HCT116 (cell line): ENCODE measurements around the gene FAM110A. TPM values are rescaled to one million over a fixed set of nuclear protein-coding genes. Genes with fewer than 3 reads are reported as not detected.

Experiments
- ATF3 ChIP-seq: IDR thresholded peaks from 2 replicates; pipeline ENCODE4 v1.6.1; 2012
- CBX3 ChIP-seq: IDR thresholded peaks from 2 replicates; pipeline ENCODE4 v1.6.1; 2012; ENCODE audit warnings: low read depth
- EGR1 ChIP-seq: IDR thresholded peaks from 2 replicates; pipeline ENCODE4 v1.6.1; 2012; ENCODE audit warnings: low read depth
- EZH2 ChIP-seq: fragments of 200-600 bp; sonication (generic); IDR thresholded peaks from 2 replicates; pipeline ENCODE4 v1.6.1; 2017; ENCODE audit warnings: antibody characterized with exemption, mixed run types
- JUND ChIP-seq: IDR thresholded peaks from 2 replicates; pipeline ENCODE4 v1.6.1; 2012
- POLR2AphosphoS5 ChIP-seq: IDR thresholded peaks from 2 replicates; pipeline ENCODE4 v1.6.1; 2011; ENCODE audit warnings: mild to moderate bottlenecking, low read depth, low read length, moderate library complexity
- RAD21 ChIP-seq: IDR thresholded peaks from 2 replicates; pipeline ENCODE4 v1.6.1; 2012; ENCODE audit warnings: low read depth, mild to moderate bottlenecking
- REST ChIP-seq: IDR thresholded peaks from 2 replicates; pipeline ENCODE4 v1.6.1; 2012; ENCODE audit warnings: low read depth
- SIN3A ChIP-seq: IDR thresholded peaks from 2 replicates; pipeline ENCODE4 v1.6.1; 2012; ENCODE audit warnings: low read depth
- SP1 ChIP-seq: IDR thresholded peaks from 2 replicates; pipeline ENCODE4 v1.6.1; 2012; ENCODE audit warnings: low read depth
- SRF ChIP-seq: IDR thresholded peaks from 2 replicates; pipeline ENCODE4 v1.6.1; 2012; ENCODE audit warnings: low read depth
- TCF7L2 ChIP-seq: IDR thresholded peaks from 2 replicates; pipeline ENCODE4 v1.7.0; 2011; ENCODE audit warnings: borderline replicate concordance, inconsistent platforms; ENCODE audit not compliant: insufficient read depth, insufficient read length; ENCODE audit errors: extremely low read depth
- ZBTB33 ChIP-seq: IDR thresholded peaks from 2 replicates; pipeline ENCODE4 v1.6.1; 2011; ENCODE audit warnings: mild to moderate bottlenecking, low read length, moderate library complexity; ENCODE audit not compliant: insufficient replicate concordance; ENCODE audit errors: extremely low read depth
- ZFX ChIP-seq: fragments of 450-650 bp; IDR thresholded peaks from 2 replicates; pipeline ENCODE4 v1.6.1; 2017
- total RNA-seq: library from RNA; stranded (reverse); gene quantifications from one replicate; pipeline ENCODE4 v1.2.1, GENCODE V29; 2021; ENCODE audit not compliant: unreplicated experiment

FAM110A gene
- total RNA-seq, 1 experiment from 2014 or later = 26.4 TPM

DNA sequence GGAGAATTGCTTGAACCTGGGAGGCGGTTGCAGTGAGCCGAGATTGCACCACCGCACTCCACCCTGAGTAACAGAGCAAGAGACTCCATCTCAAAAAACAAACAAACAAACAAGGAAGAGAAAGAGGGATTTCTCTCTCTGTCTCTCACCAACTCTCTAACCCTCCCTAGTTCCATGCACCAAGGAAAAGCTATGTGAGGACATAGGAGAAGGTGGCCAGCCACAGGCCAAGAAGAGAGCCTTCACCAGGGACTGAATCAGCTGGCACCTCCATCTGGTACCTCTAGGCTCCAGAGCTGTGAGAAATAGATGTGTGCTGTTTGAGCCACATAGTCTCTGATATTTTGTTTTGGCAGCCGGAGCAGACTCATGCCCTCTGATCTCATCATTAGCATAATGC is 9.0 kb upstream of the FAM110A start (continued):
- TF ChIP-seq REST (no peak), CBX3 (no peak), SRF (no peak), ATF3 (no peak), ZBTB33 (no peak), EGR1 (no peak), SP1 (no peak), TCF7L2 (no peak), SIN3A (no peak), JUND (no peak), RAD21 (no peak), EZH2 (no peak), POLR2AphosphoS5 (no peak), ZFX (no peak)
- TF ChIP-seq, all 23 proteins: peak for 0
